Bone marrow (tissue), 2 donors: ENCODE measurements around the gene CRELD2.

Source experiments
- DNase-seq, 2 donors: peaks; one replicate each; lab custom pipeline; 2025; lab: John Stamatoyannopoulos, UW

Gene CRELD2

DNA sequence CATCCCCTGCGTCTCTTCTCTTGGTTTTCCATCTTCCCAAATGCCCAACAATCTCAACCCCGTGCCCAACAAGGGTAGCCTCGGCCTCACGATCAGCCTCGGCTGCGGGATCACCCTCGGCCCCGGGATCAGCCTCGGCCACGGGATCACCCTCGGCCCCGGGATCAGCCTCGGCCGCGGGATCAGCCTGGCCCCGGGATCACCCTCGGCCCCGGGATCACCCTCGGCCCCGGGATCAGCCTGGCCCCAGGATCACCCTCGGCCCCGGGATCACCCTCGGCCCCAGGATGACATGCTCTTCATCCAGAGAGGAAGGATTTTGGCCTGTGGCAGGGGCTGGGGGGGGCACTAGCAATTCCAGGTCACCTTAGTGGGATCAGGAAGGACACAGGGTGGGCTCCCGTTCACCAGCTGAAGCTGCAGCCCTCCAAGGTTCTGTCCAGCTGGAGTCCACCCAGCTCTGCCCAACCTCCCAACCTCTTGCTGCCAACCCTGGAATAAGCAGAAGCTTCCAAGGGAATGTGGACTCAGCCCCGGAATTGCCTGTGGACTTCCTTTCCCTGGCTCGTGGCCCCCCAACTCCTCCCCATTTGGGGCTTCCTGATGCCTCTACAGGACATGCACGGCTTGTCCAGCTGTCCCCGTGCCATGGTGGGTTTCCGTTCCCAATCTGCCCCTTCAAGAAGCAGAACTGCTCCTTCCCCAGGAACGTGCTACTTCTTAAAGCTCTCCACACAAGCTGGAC, 6.4 kb upstream of the CRELD2 start:
- no peak for DNase-seq

DNA sequence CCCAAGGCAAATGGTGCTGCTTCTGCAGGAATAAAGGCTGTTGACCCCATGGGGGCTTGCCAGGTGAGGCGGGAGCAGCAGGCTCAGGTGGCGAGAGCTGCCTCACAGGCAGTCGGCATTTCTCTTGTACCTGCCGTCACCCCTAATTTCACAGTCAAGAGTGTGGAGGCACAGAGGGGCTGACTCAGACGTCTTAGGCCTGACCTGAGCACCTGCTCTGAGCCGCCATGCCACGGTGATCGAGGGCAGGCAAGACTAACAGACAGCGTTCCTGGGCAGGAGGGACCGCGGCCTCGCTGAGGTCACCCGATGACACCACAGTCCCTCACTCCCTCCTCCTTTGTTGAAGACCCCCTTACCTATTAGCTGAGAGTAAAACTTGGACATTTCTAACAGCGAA, 5.4 kb upstream of the CRELD2 start:
- no peak for DNase-seq

DNA sequence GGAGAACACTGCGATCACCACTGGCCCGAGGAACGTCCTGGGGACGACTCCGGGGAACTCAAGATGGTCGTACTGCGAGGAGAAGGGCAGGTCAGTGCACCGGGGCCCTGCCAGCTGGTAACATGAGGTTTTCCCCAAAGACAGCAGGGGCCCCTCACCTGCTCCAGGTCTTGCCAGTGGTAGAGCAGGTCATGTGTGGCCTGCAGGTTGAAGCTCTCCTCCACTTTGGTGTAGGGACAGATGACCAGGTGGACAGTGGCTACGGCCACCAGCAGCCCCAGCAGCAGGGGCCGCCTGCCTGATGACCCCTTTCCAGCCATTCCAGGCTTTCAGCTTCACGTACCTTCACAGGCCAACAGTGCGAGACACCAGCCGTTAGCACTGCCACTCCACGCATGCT, 5.0 kb upstream of the CRELD2 start:
- DNase-seq: no peak

DNA sequence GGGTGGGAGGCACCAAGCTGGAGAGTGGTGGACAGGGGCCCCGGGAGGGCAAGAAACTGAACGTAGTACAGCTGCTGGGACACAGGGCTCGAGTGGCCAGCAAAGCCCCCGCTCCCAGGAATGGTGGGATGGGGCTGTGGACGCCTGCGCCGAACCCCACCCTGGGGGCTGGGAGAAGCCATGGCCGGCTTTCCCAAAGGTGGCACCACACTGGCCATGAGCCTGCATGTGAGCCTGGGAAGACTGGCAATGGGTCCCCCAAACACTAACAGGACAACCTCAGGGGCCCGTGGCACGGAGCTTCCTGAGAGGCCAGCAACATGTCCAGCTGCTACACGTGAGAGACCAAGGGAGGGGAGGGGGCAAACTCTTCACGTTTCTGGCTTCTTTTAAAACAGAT, 4.2 kb upstream of the CRELD2 start:
- no peak for DNase-seq

DNA sequence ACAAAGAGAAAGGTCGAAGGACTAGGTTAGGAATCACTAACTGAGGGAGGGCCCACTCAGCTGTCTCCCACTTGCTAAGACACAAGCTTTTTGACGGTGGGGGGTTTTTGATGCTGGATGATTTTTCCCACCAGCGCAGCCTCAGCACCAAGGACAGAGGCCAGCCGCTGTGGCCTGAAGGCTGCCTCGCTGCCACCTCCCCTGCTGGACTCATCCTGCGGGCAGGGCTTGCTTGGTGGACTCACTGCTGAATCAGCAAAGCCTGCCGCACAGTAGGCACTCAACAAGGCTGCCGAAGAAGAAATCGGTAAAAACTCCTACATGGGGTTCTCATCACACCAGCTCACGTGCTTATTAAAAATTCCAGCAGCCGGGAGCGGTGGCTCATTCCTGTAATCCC, 2.8 kb upstream of the CRELD2 start:
- no peak for DNase-seq

DNA sequence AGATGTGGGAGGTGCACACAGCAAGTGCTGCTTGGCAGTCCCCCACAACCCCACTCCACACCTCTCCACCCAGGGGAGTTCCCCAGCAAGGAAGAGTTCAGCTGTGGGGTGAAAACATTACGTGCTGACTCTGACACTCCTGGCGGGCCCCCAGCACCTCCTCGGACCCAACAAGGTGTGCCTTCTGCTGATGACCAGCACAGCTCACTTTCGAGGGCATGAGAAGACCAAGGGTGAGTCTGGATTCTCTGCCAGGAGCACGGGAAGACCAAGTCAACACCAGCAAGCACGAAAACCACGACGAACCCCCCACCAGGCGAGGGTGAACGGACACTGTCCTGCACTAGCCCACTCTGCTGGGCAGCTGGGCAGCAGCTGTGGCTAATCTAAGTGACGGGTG, 1.6 kb upstream of the CRELD2 start:
- no peak for DNase-seq

DNA sequence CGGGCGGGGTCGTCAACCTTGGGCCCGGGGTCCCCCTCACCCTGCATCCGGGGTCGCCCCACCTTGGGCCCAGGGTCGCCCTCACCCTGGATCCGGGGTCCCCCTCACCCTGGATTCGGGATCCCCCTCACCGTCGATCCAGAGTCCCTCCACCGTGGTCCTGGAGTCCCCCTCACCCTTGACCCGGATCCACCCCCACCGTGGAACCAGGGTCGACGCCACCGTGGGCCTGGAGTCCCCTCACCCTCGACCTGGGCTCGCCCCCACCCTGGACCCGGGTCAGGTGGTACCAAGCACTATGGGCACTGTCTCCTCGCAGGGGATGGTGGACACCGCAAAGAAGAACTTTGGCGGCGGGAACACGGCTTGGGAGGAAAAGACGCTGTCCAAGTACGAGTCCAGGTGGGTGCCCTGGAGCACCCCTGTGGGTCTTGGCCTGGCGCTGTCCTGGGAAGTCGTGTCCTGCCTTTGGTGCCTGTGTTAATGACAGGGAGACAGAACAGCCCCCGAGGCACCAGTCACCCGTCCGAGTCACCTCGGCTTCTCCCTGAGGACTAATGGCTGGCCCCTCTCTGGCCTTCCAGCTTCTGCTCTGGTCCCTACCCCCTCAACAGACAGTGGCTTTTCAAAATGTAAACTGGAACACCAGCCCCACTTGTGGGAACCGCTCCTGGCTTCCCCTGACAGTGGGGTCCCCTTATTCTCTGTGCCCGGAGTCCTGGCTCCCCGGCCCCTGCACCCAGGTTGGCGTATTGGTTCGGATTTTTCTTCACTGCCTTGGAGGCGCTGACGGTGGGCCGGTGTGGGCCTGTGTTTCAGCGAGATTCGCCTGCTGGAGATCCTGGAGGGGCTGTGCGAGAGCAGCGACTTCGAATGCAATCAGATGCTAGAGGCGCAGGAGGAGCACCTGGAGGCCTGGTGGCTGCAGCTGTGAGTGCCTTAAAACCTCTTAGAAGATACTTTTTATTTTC, 762 bp downstream of the CRELD2 start:
- no peak for DNase-seq

DNA sequence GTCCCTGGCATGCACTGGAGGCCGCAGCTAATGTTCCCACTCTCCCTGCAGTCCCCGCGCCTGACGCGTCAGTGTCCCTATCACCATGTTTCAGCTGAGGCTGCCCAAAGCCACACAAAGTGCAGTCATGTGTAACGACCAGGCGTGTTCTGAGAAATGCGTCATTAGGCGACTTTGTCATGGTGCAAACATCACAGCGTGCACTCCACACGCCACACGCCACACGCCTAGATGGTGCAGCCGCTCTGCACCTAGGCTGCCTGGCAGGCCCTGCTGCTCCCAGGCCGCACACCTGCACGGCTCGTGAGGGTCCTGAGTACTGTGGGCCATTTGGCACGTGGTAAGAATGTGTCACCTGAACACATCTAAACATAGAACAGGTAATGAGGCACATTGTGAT, 2.4 kb downstream of the CRELD2 start:
- DNase-seq: no peak

DNA sequence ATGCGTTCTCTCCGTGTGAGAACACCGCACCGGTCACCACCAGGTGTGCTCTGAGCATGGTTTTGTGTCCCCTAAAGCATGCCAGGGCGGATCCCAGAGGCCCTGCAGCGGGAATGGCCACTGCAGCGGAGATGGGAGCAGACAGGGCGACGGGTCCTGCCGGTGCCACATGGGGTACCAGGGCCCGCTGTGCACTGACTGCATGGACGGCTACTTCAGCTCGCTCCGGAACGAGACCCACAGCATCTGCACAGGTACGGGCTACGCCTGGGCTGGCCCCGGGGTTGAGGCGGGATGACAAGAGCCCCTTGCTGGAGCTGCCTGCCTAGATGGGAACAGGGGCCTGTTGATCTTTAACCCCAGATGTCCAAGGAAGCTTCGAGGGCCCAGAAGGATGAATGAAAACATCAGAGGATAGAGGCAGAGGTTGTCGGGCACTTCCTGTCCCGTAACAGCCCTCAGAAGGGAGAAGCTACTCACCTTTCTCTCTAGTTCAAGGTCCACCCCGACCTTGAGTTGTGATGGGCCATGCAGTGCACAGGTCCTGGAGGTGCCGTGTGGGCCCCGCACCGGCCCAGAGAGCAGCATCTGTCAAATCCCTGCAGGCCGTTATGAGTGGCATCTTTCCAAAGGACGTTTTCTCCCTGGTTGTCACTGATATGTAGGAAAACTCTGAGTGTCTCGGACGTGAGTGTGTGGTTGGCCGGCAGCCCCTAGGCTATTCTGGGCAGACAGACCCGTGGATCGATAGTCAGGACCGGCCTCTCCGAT, 3.3 kb downstream of the CRELD2 start:
- no peak for DNase-seq

DNA sequence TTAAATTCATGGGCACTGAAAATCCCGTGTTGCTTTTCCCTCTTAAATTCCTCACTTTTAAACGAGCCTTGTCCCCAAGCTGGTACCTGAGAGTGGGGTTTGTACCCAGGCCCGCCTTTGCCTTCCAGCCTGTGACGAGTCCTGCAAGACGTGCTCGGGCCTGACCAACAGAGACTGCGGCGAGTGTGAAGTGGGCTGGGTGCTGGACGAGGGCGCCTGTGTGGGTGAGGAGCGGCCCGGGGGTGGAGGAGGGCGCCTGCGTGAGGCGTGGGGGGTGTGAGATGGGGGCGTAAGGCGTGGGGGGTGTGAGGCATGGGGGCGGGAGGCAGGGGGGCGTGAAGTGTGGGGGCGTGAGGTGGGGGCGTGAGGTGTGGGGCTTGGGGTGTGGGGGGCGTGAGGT, 4.0 kb downstream of the CRELD2 start:
- DNase-seq: no peak

DNA sequence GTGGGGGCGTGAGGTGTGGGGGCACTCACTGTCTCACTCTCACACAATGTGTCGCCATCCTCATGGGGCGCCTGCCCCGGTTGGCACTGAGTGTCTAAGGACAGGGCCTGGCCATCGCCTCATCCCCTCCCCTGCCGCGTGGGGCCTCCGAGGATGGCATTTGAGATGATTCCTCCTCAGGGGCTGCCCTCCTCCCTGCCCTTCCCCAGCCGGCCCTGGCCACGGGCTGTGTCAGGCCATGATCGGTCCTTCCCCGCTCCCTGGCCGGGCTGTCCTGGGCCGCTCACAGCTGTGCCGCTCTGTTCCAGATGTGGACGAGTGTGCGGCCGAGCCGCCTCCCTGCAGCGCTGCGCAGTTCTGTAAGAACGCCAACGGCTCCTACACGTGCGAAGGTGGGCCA, 4.5 kb downstream of the CRELD2 start:
- DNase-seq: no peak

DNA sequence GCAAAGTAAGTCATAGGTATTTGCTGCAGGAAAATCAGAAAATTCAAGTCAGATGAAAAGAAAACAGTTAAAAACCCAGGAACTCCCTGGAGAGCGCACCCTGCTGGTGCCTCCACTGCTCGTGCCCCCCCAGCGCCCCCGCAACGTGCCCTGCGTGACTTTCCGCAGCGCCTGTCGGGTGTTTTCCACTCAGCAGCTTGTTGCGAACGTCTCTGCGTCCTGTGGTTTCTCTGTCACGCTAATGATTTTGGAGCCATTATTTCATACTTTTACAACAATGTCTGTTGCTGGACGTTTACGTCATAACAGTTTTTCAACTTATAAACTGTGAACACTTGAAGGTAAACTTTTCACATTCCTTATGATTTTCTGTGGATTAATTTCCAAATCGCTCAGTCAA, 5.0 kb downstream of the CRELD2 start:
- DNase-seq: no peak

DNA sequence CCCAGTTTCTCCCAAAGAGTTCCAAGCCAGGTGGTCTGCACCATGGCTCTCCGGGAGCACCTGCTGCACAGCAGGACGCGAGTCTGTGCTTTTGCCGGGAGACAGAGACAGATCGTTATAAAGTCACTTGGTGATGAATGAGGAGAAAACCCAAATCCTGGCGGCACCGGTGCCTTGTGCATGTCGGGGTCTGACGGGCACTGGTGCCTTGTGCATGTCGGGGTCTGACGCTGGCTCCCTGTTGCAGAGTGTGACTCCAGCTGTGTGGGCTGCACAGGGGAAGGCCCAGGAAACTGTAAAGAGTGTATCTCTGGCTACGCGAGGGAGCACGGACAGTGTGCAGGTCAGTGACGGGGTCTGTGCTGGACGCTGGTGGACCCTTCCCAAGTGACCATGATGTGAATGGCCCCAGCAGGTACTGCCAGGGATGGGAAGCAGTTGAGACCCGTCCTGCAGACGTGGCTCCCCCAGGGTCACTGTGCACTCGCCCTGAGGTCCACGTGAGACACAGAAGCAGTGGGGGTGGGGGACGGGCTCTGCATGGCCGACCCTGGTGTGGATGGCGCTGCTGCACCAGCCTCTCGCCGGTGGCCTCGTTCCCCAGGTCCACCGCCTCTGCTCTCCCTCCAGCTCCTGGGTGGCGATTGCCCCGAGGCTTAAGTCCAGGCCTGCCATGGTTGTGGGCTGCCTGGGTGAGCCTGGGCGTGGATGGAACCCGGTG, 5.8 kb downstream of the CRELD2 start:
- DNase-seq: no peak

DNA sequence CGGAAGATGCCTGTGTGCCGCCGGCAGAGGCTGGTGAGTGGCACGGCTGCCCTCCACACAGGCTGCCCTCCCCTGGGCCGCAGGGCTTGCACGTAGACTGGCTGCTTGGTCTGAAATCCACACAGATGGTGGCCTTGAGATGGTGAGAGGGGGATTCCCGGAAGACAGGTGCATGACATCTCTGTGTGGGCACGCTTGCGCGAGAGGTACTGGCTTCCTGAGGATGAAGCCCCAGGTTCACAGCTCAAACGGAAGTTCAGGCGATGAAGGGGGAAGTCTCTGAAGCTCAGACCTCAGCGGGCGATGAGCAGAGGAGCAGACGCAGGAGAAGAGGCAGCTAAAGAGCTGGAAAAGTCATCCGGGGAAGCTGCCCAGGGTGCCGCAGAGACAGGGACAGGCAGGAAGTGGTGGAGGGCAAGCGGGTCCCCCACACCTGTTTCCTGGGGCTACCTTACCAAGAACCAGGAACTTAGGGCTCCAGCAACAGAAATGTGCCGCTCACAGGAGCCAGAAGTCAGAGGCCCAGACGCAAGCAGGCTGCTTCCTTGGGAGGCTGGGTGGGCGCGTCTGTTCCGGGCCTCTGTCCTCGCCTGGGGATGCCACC, 7.2 kb downstream of the CRELD2 start:
- peak in 1 of 2 donors; percentile 54 for DNase-seq

DNA sequence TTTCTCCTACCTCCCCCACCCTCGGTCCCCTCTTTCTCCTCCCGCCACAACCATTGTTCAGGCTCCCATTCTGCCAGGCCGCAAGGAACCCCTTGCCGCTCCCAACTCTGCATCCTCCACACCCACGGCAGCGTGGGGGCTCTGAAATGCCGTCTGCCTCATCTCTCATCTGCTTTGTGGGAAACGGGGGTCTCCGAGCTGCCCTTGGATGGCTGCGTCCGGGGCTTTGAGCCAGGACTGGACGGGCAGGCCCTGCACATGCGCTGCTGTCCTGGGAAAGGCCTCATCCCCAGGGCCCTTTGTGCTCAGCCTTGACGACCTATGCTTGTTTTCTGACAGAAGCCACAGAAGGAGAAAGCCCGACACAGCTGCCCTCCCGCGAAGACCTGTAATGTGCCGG, 8.5 kb downstream of the CRELD2 start:
- DNase-seq: no peak

DNA sequence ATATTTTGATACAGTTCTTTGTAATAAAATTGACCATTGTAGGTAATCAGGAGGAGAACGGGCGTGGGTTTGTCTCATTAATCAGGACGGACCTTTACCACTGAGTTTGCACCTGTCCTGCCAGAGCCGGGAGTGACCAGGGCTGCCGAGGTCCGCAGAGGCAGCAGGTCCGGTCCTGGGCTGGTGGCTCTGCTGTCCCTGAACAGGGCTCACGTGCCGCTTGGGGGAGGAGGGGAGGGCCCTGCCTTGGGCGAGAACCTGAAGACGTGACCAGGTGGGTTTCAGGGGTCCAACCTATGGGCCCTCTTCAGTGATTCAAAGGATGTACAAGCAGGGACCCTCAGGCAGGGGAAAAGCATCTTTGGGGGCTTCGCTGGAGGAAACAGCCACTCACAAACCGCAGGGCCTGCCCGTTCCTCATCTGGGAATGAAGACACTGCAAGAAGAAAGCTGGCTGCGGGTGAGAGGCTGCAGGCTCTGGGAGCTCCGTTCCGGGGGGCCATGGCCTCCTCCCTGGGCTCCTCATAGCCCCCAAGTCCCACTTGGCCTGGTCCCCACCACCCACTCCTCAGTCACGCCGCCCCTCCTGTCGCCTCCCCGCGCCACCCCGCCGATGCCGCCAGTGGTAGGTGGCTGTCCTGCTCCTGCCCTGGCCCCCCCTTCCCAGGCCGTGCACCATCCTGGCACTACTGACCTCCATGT, 9.2 kb downstream of the CRELD2 start:
- no peak for DNase-seq

DNA sequence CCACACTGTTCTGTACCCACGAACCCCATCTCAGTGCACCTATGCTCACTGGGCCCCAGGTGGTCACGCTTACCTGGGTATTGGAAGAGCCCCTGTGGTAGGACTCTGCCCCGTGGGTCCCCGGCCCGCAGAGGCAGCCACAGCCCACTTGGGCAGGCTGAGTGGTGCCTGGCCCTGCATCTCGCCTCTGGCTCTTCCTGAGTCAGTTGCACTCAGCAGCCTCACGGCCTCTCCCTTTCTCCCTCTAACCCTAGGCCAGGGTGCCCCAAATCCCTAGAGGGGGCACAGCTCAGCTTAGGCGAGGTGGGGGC, 9.7 kb downstream of the CRELD2 start:
- DNase-seq: no peak

DNA sequence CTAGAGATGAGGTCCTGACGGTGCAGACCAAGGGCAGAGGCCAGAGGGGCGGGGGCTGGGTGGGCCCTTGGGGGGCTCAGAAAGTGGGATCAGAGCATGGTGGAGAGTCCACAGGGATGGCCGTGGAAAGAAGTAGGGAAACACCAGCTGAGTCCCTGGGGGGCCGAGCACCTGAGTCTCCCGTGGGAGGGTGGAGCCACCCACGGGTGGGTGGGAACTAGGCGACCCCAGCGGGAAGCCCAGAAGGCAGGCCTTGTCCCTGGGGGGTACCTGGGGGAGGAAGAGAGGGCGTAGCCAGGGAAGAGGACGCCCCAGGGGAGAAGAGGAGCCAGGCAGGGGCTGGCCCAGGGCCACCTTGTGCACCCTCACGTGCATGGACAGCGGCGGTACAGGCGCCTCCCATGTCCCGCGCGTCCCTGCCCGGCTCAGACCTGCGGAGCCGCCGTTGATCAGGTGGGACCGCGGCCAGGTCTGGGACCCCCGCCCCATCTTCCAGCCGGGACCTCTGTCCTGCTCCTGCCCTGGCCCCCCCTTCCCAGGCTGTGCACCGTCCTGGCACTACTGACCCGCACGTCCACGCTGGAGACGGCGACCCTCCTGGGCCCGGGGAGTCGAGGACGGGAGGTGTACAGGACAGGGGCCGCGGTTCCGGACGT, 10.2 kb downstream of the CRELD2 start:
- DNase-seq: no peak

DNA sequence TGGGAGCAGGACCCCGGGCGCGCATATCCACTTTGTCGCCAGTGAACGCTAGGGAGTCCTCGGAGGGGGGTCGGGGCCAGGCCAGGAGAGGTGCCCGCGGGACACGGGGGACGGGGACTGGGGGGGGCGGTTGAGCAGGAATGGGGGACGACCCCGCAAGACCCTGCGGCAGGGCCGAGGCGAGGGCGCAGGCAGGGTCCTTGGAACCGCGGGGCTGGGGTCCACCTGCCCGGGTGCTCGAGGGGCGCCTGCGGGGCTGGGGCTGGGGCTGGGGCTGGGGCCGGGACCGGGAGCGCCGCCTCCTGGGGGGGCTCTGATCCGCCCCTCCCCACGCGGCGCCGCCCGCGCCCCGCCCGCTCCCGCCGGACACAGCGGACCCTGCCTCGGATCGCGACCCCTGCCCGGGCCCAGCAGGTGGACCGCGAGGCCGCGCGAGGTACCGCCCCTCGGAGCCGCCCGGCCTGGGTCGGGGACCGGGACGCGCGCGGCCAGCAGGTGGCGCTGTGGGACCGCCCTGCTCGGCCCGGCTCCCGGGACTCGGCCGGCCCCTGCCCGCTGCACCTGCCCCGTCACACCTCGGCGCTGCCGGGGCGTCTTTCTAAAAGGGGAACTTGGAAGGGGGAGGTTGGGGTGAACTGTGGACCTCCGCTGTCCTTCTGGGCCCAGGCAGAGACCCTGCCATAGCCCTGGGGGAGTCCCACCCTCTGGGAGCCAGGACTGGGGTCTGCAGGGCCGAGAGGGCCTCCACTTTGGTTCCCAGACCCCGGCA, 11.0 kb downstream of the CRELD2 start:
- DNase-seq: peak; percentile 2 to 51
